ENCODE measurements around the gene FAF1.
A peak's percentile ranks its signal among the peaks of the same experiment; 100 is the strongest.

FAF1 gene

DNA sequence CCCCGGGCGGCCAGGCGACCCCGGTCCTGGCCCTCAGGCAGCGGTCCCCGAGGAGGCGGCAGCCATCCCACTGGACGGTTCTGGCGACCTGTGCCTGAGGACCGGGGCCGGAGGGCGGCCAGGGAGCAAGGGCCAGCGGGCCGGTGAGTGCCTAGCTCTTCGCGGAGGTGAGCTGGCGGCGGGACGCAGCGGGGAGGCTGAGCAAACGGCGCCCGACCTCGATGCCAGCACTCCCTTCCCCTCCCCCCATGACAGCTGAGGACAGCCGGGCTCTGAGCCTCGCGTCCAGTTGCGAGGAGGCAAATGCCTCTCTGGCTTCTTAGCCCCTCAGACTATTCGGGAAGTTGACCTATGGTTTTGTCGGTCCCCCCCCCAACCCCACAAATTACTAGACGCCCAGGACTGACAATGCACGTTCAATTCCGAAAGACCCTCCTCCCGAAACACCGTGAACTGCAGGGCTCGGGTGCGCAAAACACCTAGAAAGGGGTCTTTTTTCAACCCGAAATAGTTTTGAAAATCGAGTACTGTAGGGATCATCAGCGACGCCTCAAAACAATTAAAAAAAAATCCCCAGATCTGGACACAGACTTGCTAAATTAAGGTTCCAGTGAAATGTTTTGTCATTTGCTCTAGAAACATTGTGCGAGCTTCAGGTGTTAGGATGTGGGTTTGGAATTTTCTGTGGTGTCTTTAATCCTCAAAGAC is 18.2 kb upstream of the FAF1 start:
- no peak for DNase-seq (ENCODE audit: low read depth in 2 of 2, low spot score in 1 of 2)

DNA sequence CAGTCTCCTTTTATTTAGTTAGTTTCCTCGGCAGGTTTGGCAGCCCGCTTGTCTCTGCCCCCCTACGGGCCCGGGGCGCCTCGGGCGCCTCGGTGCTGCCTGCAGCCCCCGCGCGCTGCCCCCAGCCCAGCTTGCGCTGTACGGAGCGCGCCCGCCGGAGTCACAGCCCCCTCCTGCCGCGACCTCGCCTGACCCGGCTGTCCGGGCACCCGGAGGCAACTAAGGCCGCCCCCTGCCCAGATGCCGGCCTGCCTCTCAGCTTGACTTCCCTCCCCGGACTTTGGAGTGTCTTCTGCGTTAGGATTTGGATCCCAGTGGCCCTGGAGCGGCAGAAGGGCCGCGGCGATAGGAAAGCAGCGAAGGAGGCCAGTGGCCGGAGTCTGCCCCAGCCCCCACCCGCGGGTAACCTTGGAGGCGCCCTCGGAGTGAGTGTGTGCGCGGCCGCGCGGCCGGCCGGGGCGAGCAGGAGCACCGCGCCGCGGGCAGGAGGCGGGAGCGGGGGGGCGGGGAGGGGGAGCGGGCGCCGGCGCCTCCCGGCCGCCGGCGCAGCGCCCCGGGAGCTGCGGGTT is 17.6 kb upstream of the FAF1 start:
- no peak for DNase-seq (ENCODE audit: low read depth in 2 of 2, low spot score in 1 of 2)

GRCh38 chr1:50976890-50977574 is 17.0 kb upstream of the FAF1 start:
- no peak for DNase-seq (ENCODE audit: low read depth in 2 of 2, low spot score in 1 of 2)

- no peak for DNase-seq (ENCODE audit: low read depth in 2 of 2, low spot score in 1 of 2)
Measured at GRCh38 chr1:50976111-50976889, 16.2 kb upstream of the FAF1 start.

DNA sequence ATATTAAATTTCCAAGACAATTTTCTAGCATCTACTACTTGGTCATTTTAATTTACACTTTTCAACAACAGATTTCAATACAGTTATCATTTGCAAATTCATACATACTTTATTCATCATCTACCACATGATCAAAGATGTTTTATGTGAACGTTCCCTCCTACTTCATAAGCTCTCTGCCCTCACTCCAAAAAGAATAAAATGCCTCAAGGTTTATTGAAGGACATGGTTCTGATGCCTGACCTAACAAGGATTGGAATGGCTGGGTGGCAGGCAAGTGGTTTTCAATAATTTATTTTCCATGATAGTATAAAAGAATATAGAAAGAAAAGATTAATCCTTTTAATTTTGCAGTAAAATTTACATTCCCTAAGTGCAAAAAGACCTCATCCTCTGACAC is 15.4 kb upstream of the FAF1 start:
- no peak for DNase-seq (ENCODE audit: low read depth in 2 of 2, low spot score in 1 of 2)

- DNase-seq (ENCODE audit: low read depth in 2 of 2, low spot score in 1 of 2) = no peak
Measured at GRCh38 chr1:50974618-50974935, 14.5 kb upstream of the FAF1 start.

DNA sequence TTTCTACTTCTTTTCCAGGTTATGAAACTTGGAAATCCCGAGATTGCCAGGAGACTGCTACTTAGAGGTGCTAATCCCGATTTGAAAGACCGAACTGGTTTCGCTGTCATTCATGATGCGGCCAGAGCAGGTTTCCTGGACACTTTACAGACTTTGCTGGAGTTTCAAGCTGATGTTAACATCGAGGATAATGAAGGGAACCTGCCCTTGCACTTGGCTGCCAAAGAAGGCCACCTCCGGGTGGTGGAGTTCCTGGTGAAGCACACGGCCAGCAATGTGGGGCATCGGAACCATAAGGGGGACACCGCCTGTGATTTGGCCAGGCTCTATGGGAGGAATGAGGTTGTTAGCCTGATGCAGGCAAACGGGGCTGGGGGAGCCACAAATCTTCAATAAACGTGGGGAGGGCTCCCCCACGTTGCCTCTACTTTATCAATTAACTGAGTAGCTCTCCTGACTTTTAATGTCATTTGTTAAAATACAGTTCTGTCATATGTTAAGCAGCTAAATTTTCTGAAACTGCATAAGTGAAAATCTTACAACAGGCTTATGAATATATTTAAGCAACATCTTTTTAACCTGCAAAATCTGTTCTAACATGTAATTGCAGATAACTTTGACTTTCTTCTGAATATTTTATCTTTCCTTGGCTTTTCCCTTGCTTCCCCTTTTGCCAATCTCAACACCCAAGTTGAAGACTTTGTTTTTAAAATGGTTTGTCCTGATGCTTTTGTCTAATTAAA is 14.0 kb upstream of the FAF1 start:
- DNase-seq (ENCODE audit: low read depth in 2 of 2, low spot score in 1 of 2) = no peak

- no peak for DNase-seq (ENCODE audit: low read depth in 2 of 2, low spot score in 1 of 2)
Measured at GRCh38 chr1:50973255-50973654, 13.2 kb upstream of the FAF1 start.

- no peak for DNase-seq (ENCODE audit: low read depth in 2 of 2, low spot score in 1 of 2)
Measured at GRCh38 chr1:50972766-50973165, 12.7 kb upstream of the FAF1 start.

GRCh38 chr1:50971748-50972305 is 11.8 kb upstream of the FAF1 start:
- DNase-seq (ENCODE audit: low read depth in 2 of 2, low spot score in 1 of 2) = no peak

- DNase-seq (ENCODE audit: low read depth in 2 of 2, low spot score in 1 of 2) = no peak
Measured at GRCh38 chr1:50970931-50971582, 11.0 kb upstream of the FAF1 start.

DNA sequence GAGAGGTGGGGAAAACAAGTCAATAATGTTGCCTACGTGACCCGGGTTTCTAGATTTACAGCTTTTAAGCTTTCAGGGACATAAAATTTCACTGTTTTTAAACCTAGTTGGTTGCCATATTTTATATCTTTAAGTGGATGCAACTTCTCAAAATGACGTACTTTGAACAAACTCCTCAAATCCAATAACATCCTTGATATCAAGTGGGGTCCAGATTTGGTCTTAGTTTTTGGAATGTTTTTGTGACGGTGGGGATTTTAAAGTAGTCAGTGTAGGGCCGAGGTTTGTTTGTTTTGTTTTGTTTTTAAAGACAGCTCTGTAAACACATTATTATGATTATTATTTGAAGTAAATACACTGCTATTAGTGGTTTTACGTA is 10.4 kb upstream of the FAF1 start:
- DNase-seq (ENCODE audit: low read depth in 2 of 2, low spot score in 1 of 2) = no peak

DNA sequence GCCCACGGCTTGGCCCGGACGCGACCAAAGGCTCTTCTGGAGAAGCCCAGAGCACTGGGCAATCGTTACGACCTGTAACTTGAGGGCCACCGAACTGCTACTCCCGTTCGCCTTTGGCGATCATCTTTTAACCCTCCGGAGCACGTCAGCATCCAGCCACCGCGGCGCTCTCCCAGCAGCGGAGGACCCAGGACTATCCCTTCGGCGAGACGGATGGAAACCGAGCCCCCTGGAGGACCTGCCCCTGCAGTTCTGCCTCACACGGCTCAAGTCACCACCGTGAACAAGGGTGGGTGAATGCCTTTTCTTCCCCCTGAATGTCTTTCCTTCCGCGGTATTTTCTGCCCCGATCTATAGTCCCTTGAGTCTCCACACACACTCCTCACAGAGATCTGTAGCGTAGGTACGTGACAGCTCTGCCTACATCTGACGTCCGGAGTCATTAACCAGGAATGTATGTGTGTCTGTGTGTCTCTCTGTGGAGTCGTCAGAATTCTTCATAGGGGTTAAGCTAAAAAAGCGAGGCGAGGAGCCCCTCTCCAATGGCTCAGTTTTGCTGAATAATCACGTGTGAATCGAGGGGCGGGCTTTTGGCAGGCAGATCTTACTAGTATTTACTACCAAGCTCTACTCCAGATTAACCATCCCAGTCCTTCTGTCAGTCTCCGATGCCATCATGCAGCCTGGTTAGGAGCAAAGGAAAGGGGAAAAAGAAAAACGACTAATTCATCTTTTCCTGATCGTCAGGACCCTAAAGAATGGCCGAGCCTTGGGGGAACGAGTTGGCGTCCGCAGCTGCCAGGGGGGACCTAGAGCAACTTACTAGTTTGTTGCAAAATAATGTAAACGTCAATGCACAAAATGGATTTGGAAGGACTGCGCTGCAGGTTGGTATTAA is 9.8 kb upstream of the FAF1 start, which contains the start of gene CDKN2C:
CDKN2C (plus strand) TSS at position 635 of the 898 bp plus-strand sequence; CDS start at position 759, 124 bp downstream.
- no peak for DNase-seq (ENCODE audit: low read depth in 2 of 2, low spot score in 1 of 2)

GRCh38 chr1:50968821-50969610 is 8.9 kb upstream of the FAF1 start:
- DNase-seq (ENCODE audit: low read depth in 2 of 2, low spot score in 1 of 2) = no peak

DNA sequence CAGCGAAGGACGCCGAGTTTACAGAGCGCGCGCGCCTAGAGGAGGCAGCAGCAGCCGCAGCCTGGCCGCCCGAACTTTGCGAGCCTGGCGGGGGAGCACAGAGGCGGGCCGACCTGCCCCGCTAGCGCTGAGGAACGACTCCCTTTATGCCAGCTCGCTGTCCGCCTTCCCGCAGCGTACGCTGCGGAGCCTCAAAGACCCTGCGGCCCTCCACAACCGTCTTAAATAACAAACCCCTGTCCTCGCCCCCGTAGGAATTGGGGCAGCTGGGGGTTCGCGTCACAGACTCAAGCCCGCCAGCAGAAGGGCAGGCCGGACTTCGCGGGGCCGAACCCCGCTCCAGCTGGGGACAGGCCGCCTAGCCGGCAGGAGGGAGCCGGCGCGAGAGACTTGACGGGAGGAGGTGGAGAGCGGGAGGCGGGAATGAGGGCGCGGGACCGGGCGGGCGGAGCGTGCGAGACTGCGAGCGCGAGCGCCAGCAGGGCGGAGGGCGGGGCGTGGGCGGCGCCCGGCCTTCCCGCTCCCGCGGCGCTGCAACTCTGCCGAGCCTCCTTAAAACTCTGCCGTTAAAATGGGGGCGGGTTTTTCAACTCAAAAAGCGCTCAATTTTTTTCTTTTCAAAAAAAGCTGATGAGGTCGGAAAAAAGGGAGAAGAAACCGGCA is 8.2 kb upstream of the FAF1 start:
- peak; percentile 58 to 66 for DNase-seq (ENCODE audit: low read depth in 2 of 2, low spot score in 1 of 2)

- no peak for DNase-seq (ENCODE audit: low read depth in 2 of 2, low spot score in 1 of 2)
Measured at GRCh38 chr1:50967416-50968157, 7.5 kb upstream of the FAF1 start.

GRCh38 chr1:50966991-50967390 is 6.9 kb upstream of the FAF1 start:
- DNase-seq (ENCODE audit: low read depth in 2 of 2, low spot score in 1 of 2) = no peak

Data from stimulated activated CD8-positive, alpha-beta memory T cell treated with anti-CD3 and anti-CD28 coated beads, Interleukin-4, amount 100 ng/mL, for 1 hour (primary cell).